ENCODE measurements around the gene KRTAP8-1.

GRCh38 chr21:30847627-30848500 is 34.8 kb upstream of the KRTAP8-1 start:
- TF ChIP-seq POLR2A (IDR thresholded peaks at IDR 0.05) (no peak), CTCF (IDR thresholded peaks at IDR 0.05) (no peak)
